HG03064 (cell line): Measurements from ENCODE around the gene CCDC142.
A peak's percentile ranks its signal among the peaks of the same experiment; 100 is the strongest.

Experiments
- ATAC-seq: cut with Tn5 transposase; IDR thresholded peaks from one replicate; pipeline ENCODE4 v1.9.1; 2021; ENCODE audit warnings: low read depth; ENCODE audit not compliant: unreplicated experiment

Gene CCDC142

GRCh38 chr2:74515271-74515980, 32.6 kb upstream of the CCDC142 start:
- no peak for ATAC-seq

- no peak for ATAC-seq
These were observed 31.8 kb upstream of the CCDC142 start, which contains the start of gene TLX2 for GRCh38 chr2:74514368-74515270. TSS of gene TLX2 (plus strand) at chr2:74514450. CDS start at chr2:74514807, 357 bp downstream.

GRCh38 chr2:74513605-74514367, 31.0 kb upstream of the CCDC142 start:
- ATAC-seq = no peak

- ATAC-seq = no peak
These were observed 30.2 kb upstream of the CCDC142 start for GRCh38 chr2:74512744-74513604.

GRCh38 chr2:74511104-74511989, 28.5 kb upstream of the CCDC142 start:
- no peak for ATAC-seq

GRCh38 chr2:74510272-74510671, 27.5 kb upstream of the CCDC142 start:
- no peak for ATAC-seq

GRCh38 chr2:74507926-74508520, 25.2 kb upstream of the CCDC142 start:
- ATAC-seq = peak; percentile 5

GRCh38 chr2:74507145-74507925, 24.5 kb upstream of the CCDC142 start, which contains the start of gene PCGF1:
TSS of gene PCGF1 (minus strand) at chr2:74507695. CDS start at chr2:74507668, 27 bp downstream.
- peak; percentile 80 for ATAC-seq

GRCh38 chr2:74505448-74506246, 22.8 kb upstream of the CCDC142 start:
- ATAC-seq = no peak

- no peak for ATAC-seq
These were observed 21.8 kb upstream of the CCDC142 start for GRCh38 chr2:74504591-74504990.

- ATAC-seq = no peak
These were observed 21.0 kb upstream of the CCDC142 start for GRCh38 chr2:74503506-74504475.

- no peak for ATAC-seq
These were observed 20.1 kb upstream of the CCDC142 start for GRCh38 chr2:74502720-74503505.

- no peak for ATAC-seq
These were observed 19.4 kb upstream of the CCDC142 start for GRCh38 chr2:74502147-74502719.

GRCh38 chr2:74501335-74502071, 18.7 kb upstream of the CCDC142 start:
- no peak for ATAC-seq
